Vagina (tissue), 2 donors: ENCODE measurements around the gene OTULINL. TPM values are rescaled to one million over a fixed set of nuclear protein-coding genes. Genes with fewer than 3 reads are reported as not detected.
"Not testable (repeated sequence)": the region's sequence is repeated elsewhere in the genome, so short reads cannot be mapped to it uniquely, and the experiment has no call there.

Experiments used
- DNase-seq, 2 donors: peaks; one replicate each; pipeline ENCODE4 v3.0.0-alpha.2; 2017; ENCODE audit errors: extremely low spot score in 2 of 2
- H3K27ac ChIP-seq: fragments of 200-600 bp; sonication (generic); one replicate; pipeline ENCODE4 v1.5.1; 2019
- H3K27me3 ChIP-seq: fragments of 200-600 bp; sonication (generic); one replicate; pipeline ENCODE4 v1.5.1; 2019
- H3K36me3 ChIP-seq, 2 donors: fragments of 200-600 bp; sonication (generic); one replicate each; pipeline ENCODE4 v1.5.1; 2017 to 2019
- H3K4me1 ChIP-seq: fragments of 200-600 bp; sonication (generic); one replicate; pipeline ENCODE4 v1.5.1; 2019
- H3K4me3 ChIP-seq, 2 donors: fragments of 200-600 bp; sonication (generic); 1 replicate in 1 of 2; 2 replicates in 1 of 2; pipeline ENCODE4 v1.5.1; 2016 to 2019
- H3K9me3 ChIP-seq: fragments of 200-600 bp; sonication (generic); one replicate; pipeline ENCODE4 v1.5.1; 2019
- CTCF ChIP-seq, 3 experiments: fragments of 450-650 bp in 2 of 3; fragments of 200-600 bp in 1 of 3; sonication (generic) in 1 of 3; IDR thresholded peaks; one replicate each; pipeline ENCODE4 v1.5.1; 2017 to 2019; ENCODE audit warnings: antibody characterized with exemption in 3 of 3, mild to moderate bottlenecking in 2 of 3, moderate library complexity in 2 of 3
- POLR2A ChIP-seq, 2 donors: fragments of 450-650 bp; IDR thresholded peaks; one replicate each; pipeline ENCODE4 v1.6.1; 2017; ENCODE audit warnings: antibody characterized with exemption in 2 of 2, mild to moderate bottlenecking in 2 of 2, moderate library complexity in 2 of 2
- POLR2AphosphoS5 ChIP-seq, 2 donors: sonication (generic); formaldehyde crosslinking; IDR thresholded peaks; one replicate each; pipeline ENCODE4 v1.9.0; 2017; ENCODE audit warnings: antibody characterized with exemption in 2 of 2, mild to moderate bottlenecking in 2 of 2, low read depth in 1 of 2; ENCODE audit not compliant: insufficient read depth in 1 of 2
- intact Hi-C: fragments of 100-400 bp; cut with DNase I; formaldehyde crosslinking; loops from one replicate; pipeline ENCODE4 v1.15.1; 2023
- total RNA-seq: library from RNA; depleted of rRNA; stranded (reverse); fragments of >200 nt; gene quantifications from one replicate; pipeline ENCODE4 v1.2.3, GENCODE V29; 2016

Gene OTULINL
- total RNA-seq, 1 donor from 2014 or later = 8.8 TPM

GRCh38 chr5:14547666-14548065 lies 33.9 kb upstream of the OTULINL start:
- no peaks in the 10 kb centered on the region for H3K9me3 ChIP-seq
- TF ChIP-seq POLR2AphosphoS5 (IDR thresholded peaks at IDR 0.05; ENCODE audit: insufficient read depth in 1 of 2, low read depth in 1 of 2) (no peak), CTCF (IDR thresholded peaks at IDR 0.05) (no peak)
- no peak for DNase-seq
- no peaks in the 10 kb centered on the region for H3K4me1 ChIP-seq
- no peaks in the 10 kb centered on the region for H3K27me3 ChIP-seq
- intact Hi-C loops = no loop called here
- no peak overlapping the region for H3K27ac ChIP-seq
- no peaks in the 10 kb centered on the region for H3K36me3 ChIP-seq
- no peak overlapping the region for H3K4me3 ChIP-seq

- Histone ChIP-seq H3K27ac (no peak overlapping the region), H3K4me1 (no peaks in the 10 kb centered on the region), H3K4me3 (no peak overlapping the region), H3K27me3 (no peaks in the 10 kb centered on the region), H3K36me3 (no peaks in the 10 kb centered on the region), H3K9me3 (no peaks in the 10 kb centered on the region)
- TF ChIP-seq CTCF (IDR thresholded peaks at IDR 0.05) (no peak), POLR2AphosphoS5 (IDR thresholded peaks at IDR 0.05; ENCODE audit: insufficient read depth in 1 of 2, low read depth in 1 of 2) (no peak), POLR2A (IDR thresholded peaks at IDR 0.05) (no peak)
- DNase-seq = no peak
- intact Hi-C loops = no loop called here
These were observed 30.4 kb upstream of the OTULINL start for GRCh38 chr5:14551211-14551610.

GRCh38 chr5:14552017-14552416 lies 29.6 kb upstream of the OTULINL start:
- H3K27me3 ChIP-seq = no peaks in the 10 kb centered on the region
- DNase-seq = no peak
- H3K9me3 ChIP-seq = no peaks in the 10 kb centered on the region
- no peak overlapping the region for H3K27ac ChIP-seq
- H3K4me3 ChIP-seq = no peak overlapping the region
- TF ChIP-seq CTCF (IDR thresholded peaks at IDR 0.05) (no peak), POLR2A (IDR thresholded peaks at IDR 0.05) (no peak), POLR2AphosphoS5 (IDR thresholded peaks at IDR 0.05; ENCODE audit: insufficient read depth in 1 of 2, low read depth in 1 of 2) (no peak)
- H3K36me3 ChIP-seq = no peaks in the 10 kb centered on the region
- intact Hi-C loops = no loop called here
- H3K4me1 ChIP-seq = no peaks in the 10 kb centered on the region

- DNase-seq, H3K27me3 ChIP-seq, intact Hi-C loops, H3K36me3 ChIP-seq, H3K27ac ChIP-seq, H3K4me1 ChIP-seq, H3K4me3 ChIP-seq, H3K9me3 ChIP-seq: not testable (repeated sequence)
These were observed 27.3 kb upstream of the OTULINL start for GRCh38 chr5:14554288-14554687.

GRCh38 chr5:14556015-14556414 lies 25.6 kb upstream of the OTULINL start:
- DNase-seq = no peak
- H3K4me1 ChIP-seq = no peaks in the 10 kb centered on the region
- no peaks in the 10 kb centered on the region for H3K36me3 ChIP-seq
- no peak overlapping the region for H3K4me3 ChIP-seq
- H3K27ac ChIP-seq = no peak overlapping the region
- H3K27me3 ChIP-seq = no peaks in the 10 kb centered on the region
- intact Hi-C loops = no loop called here
- TF ChIP-seq POLR2AphosphoS5 (IDR thresholded peaks at IDR 0.05; ENCODE audit: insufficient read depth in 1 of 2, low read depth in 1 of 2) (no peak), CTCF (IDR thresholded peaks at IDR 0.05) (no peak), POLR2A (IDR thresholded peaks at IDR 0.05) (no peak)
- no peaks in the 10 kb centered on the region for H3K9me3 ChIP-seq
